Lower leg skin (tissue), 3 donors: ENCODE data around the gene SYNE2.
"Not testable (repeated sequence)": the region's sequence is repeated elsewhere in the genome, so short reads cannot be mapped to it uniquely, and the experiment has no call there.

Experiments
- CTCF ChIP-seq, 3 donors: fragments of 450-650 bp; IDR thresholded peaks; one replicate each; pipeline ENCODE4 v1.5.1; 2016; ENCODE audit warnings: antibody characterized with exemption in 3 of 3, mild to moderate bottlenecking in 3 of 3, moderate library complexity in 2 of 3
- POLR2A ChIP-seq, 2 donors: fragments of 450-650 bp; IDR thresholded peaks; one replicate each; pipeline ENCODE4 v1.6.1; 2016 to 2017; ENCODE audit warnings: antibody characterized with exemption in 2 of 2, mild to moderate bottlenecking in 1 of 2, moderate library complexity in 1 of 2

DNA sequence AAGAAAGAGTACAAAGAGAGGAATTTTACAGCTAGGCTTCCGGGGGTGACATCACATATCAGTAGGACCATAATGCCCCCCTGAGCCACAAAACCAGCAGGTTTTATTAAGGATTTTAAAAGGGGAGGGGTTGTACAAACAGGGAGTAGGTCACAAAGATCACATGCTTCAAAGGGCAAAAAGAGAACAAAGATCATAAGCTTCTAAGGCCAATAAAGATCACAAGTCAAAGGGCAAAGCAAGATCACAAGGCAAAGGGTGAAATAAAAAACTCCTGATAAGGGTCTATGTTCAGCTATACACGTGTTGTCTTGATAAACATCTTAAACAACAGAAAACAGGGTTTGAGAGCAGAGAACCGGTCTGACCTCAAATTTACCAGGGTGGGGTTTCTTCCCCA lies 41.1 kb upstream of the SYNE2 start:
- TF ChIP-seq CTCF, POLR2A (IDR thresholded peaks at IDR 0.05): not testable (repeated sequence)
